H1 (cell line): Measurements from ENCODE around the gene PIAS1. TPM values are rescaled to one million over a fixed set of nuclear protein-coding genes. Genes with fewer than 3 reads are reported as not detected.

Experiments used
- CTCF ChIA-PET: fragments of 300-600 bp; sonication (Branson Sonifier 250); formaldehyde crosslinking; loops from one replicate; lab custom pipeline; 2021; ENCODE audit not compliant: partially characterized antibody; lab: Charles Lee
- POLR2A ChIA-PET: fragments of 300-600 bp; sonication (Branson Sonifier 250); formaldehyde crosslinking; loops from one replicate; lab custom pipeline; 2021; ENCODE audit warnings: inconsistent platforms; ENCODE audit not compliant: partially characterized antibody; lab: Charles Lee
- DNase-seq, 2 experiments: peaks; one replicate each; pipeline versions ENCODE4 v3.0.0 to v3.0.0-alpha.2; 2010 to 2022; ENCODE audit warnings: low spot score in 2 of 2, low read depth in 1 of 2, mixed read lengths in 1 of 2
- FAIRE-seq: peaks from 2 replicates; lab custom pipeline; 2011; peaks lifted over from hg19 to GRCh38; lab: Jason Lieb, UNC
- H2AFZ ChIP-seq: 2 replicates; pipeline ENCODE4 v1.8.1; 2012; ENCODE audit warnings: low read length, inconsistent platforms
- H2AK5ac ChIP-seq: 2 replicates; pipeline ENCODE4 v1.6.1; 2013; ENCODE audit warnings: low read depth, low read length
- H2BK120ac ChIP-seq: replicated peaks from 2 replicates; pipeline ENCODE3; 2013; ENCODE audit warnings: low read depth, low read length, inconsistent platforms
- H2BK12ac ChIP-seq: 2 replicates; pipeline ENCODE4 v1.6.1; 2013; ENCODE audit warnings: low read depth, low read length
- H2BK15ac ChIP-seq: 2 replicates; pipeline ENCODE4 v1.6.1; 2013; ENCODE audit warnings: low read length
- H2BK20ac ChIP-seq: 2 replicates; pipeline ENCODE4 v1.6.1; 2013; ENCODE audit warnings: low read length
- H2BK5ac ChIP-seq: 2 replicates; pipeline ENCODE4 v1.6.1; 2013; ENCODE audit warnings: low read depth, low read length
- H3K14ac ChIP-seq: 2 replicates; pipeline ENCODE4 v1.6.1; 2013; ENCODE audit warnings: inconsistent platforms; ENCODE audit not compliant: insufficient read length
- H3K18ac ChIP-seq: 2 replicates; pipeline ENCODE4 v1.6.1; 2013; ENCODE audit warnings: low read length; ENCODE audit errors: extremely low read depth
- H3K23ac ChIP-seq: 2 replicates; pipeline ENCODE4 v1.6.1; 2013; ENCODE audit warnings: inconsistent platforms; ENCODE audit not compliant: insufficient read length
- H3K23me2 ChIP-seq: 2 replicates; pipeline ENCODE4 v1.6.1; 2013; ENCODE audit warnings: low read depth, low read length
- H3K27ac ChIP-seq: 2 replicates; pipeline ENCODE4 v1.6.1; 2011; ENCODE audit warnings: low read depth, low read length, inconsistent platforms
- H3K27me3 ChIP-seq, 4 experiments: replicated peaks in 1 of 4; 1 replicate in 1 of 4; 2 replicates in 3 of 4; pipeline versions ENCODE4 v1.6.1 to v1.8.1; 2011 to 2013; ENCODE audit warnings: low read length in 3 of 4, mild to moderate bottlenecking in 3 of 4, inconsistent platforms in 2 of 4, mixed read lengths in 2 of 4, moderate library complexity in 1 of 4; ENCODE audit not compliant: control insufficient read depth in 3 of 4, insufficient read depth in 3 of 4; ENCODE audit errors: extremely low read depth in 1 of 4
- H3K36me3 ChIP-seq, 4 experiments: 2 replicates each; pipeline versions ENCODE4 v1.6.1 to v1.8.1; 2011 to 2013; ENCODE audit warnings: mild to moderate bottlenecking in 4 of 4, low read length in 3 of 4, moderate library complexity in 2 of 4, control low read depth in 1 of 4, inconsistent platforms in 1 of 4; ENCODE audit not compliant: insufficient read depth in 4 of 4, control insufficient read depth in 2 of 4
- H3K4ac ChIP-seq: replicated peaks from 2 replicates; pipeline ENCODE3; 2013; ENCODE audit warnings: low read length, low read depth, mixed read lengths, inconsistent platforms; ENCODE audit not compliant: insufficient read length
- H3K4me1 ChIP-seq, 4 experiments: replicated peaks in 1 of 4; 1 replicate in 1 of 4; 2 replicates in 3 of 4; pipeline versions ENCODE4 v1.6.1 to v1.8.1; 2011 to 2013; ENCODE audit warnings: low read length in 3 of 4, inconsistent platforms in 2 of 4, mixed read lengths in 1 of 4; ENCODE audit not compliant: insufficient read depth in 4 of 4, control insufficient read depth in 3 of 4
- H3K4me2 ChIP-seq, 2 experiments: 2 replicates each; pipeline versions ENCODE4 v1.6.1 to v1.8.1; 2011 to 2013; ENCODE audit warnings: low read depth in 2 of 2, low read length in 2 of 2, control low read depth in 1 of 2, inconsistent platforms in 1 of 2, mild to moderate bottlenecking in 1 of 2; ENCODE audit not compliant: insufficient read depth in 1 of 2
- H3K4me3 ChIP-seq, 4 experiments: fragments of 200-600, 300-600 bp in 1 of 4; sonication (generic), shearing (Covaris generic), sonication (Bioruptor Twin) in 1 of 4; 2 replicates each; pipeline versions ENCODE4 v1.5.1 to v1.8.1; 2011 to 2016; ENCODE audit warnings: low read length in 4 of 4, low read depth in 3 of 4, control low read depth in 2 of 4, inconsistent platforms in 2 of 4, mild to moderate bottlenecking in 2 of 4, mixed read lengths in 1 of 4, moderate library complexity in 1 of 4; ENCODE audit not compliant: insufficient read depth in 2 of 4; ENCODE audit errors: extremely low read depth in 1 of 4
- H3K56ac ChIP-seq: replicated peaks from 2 replicates; pipeline ENCODE3; 2013; ENCODE audit warnings: low read depth, mild to moderate bottlenecking, mixed read lengths, low read length, inconsistent platforms; ENCODE audit not compliant: insufficient read length
- H3K79me1 ChIP-seq: 2 replicates; pipeline ENCODE4 v1.6.1; 2013; ENCODE audit warnings: low read depth, low read length, control low read depth
- H3K79me2 ChIP-seq, 2 experiments: 2 replicates each; pipeline versions ENCODE4 v1.6.1 to v1.8.1; 2012 to 2013; ENCODE audit warnings: low read length in 2 of 2, mild to moderate bottlenecking in 2 of 2, inconsistent platforms in 1 of 2; ENCODE audit not compliant: insufficient read depth in 2 of 2, control insufficient read depth in 1 of 2
- H3K9ac ChIP-seq, 4 experiments: replicated peaks in 1 of 4; 1 replicate in 1 of 4; 2 replicates in 3 of 4; pipeline versions ENCODE4 v1.6.1 to v1.8.1; 2011 to 2013; ENCODE audit warnings: low read depth in 3 of 4, low read length in 3 of 4, control low read depth in 2 of 4, mild to moderate bottlenecking in 2 of 4, moderate library complexity in 2 of 4, inconsistent platforms in 1 of 4; ENCODE audit errors: extremely low read depth in 1 of 4
- H3K9me3 ChIP-seq, 2 experiments: 2 replicates each; pipeline versions ENCODE4 v1.6.1 to v1.8.1; 2012 to 2013; ENCODE audit warnings: mild to moderate bottlenecking in 2 of 2, moderate library complexity in 2 of 2, control low read depth in 1 of 2, inconsistent platforms in 1 of 2, low read depth in 1 of 2, low read length in 1 of 2, mixed read lengths in 1 of 2; ENCODE audit not compliant: insufficient read depth in 2 of 2
- H4K20me1 ChIP-seq, 2 experiments: replicated peaks in 1 of 2; 2 replicates each; pipeline versions ENCODE3 to v1.8.1; 2011 to 2013; ENCODE audit warnings: inconsistent platforms in 2 of 2, low read length in 2 of 2, mild to moderate bottlenecking in 1 of 2; ENCODE audit not compliant: insufficient read depth in 2 of 2, control insufficient read depth in 1 of 2
- H4K5ac ChIP-seq: 2 replicates; pipeline ENCODE4 v1.6.1; 2013; ENCODE audit warnings: low read length, low read depth, mixed read lengths, inconsistent platforms; ENCODE audit not compliant: insufficient read length
- H4K8ac ChIP-seq: 2 replicates; pipeline ENCODE4 v1.8.0; 2013; ENCODE audit warnings: mild to moderate bottlenecking, moderate library complexity, low read length, inconsistent platforms; ENCODE audit not compliant: insufficient read depth; ENCODE audit errors: extremely low read depth
- H4K91ac ChIP-seq: replicated peaks from 2 replicates; pipeline ENCODE3; 2013; ENCODE audit warnings: low read length, mixed read lengths, inconsistent platforms; ENCODE audit not compliant: insufficient read length
- ASH2L ChIP-seq: fragments of 200-600, 300-600 bp; sonication (generic); IDR thresholded peaks from one replicate; pipeline ENCODE4 v1.7.1; 2017; ENCODE audit warnings: low read length
- ATF3 ChIP-seq: IDR thresholded peaks from 2 replicates; pipeline ENCODE4 v1.6.1; 2011; ENCODE audit warnings: low read depth, mild to moderate bottlenecking, low read length; ENCODE audit not compliant: insufficient read depth
- CHD1 ChIP-seq: IDR thresholded peaks from 2 replicates; pipeline ENCODE4 v1.6.1; 2012; ENCODE audit warnings: low read depth, low read length, improper control_type of control experiment
- E2F6 ChIP-seq: IDR thresholded peaks from 2 replicates; pipeline ENCODE4 v1.6.1; 2012; ENCODE audit warnings: inconsistent platforms
- GABPA ChIP-seq: IDR thresholded peaks from 2 replicates; pipeline ENCODE4 v1.6.1; 2011; ENCODE audit warnings: mild to moderate bottlenecking, low read length, moderate library complexity, borderline replicate concordance; ENCODE audit not compliant: insufficient read depth
- HDAC6 ChIP-seq: IDR thresholded peaks from one replicate; pipeline ENCODE4 v1.7.1; 2012; ENCODE audit warnings: low read depth, mild to moderate bottlenecking, inconsistent platforms, low read length, moderate library complexity
- KDM1A ChIP-seq: fragments of 200-600, 300-600 bp; sonication (generic); IDR thresholded peaks from 2 replicates; pipeline ENCODE4 v1.7.1; 2016; ENCODE audit warnings: mild to moderate bottlenecking, low read length, borderline replicate concordance
- RAD21 ChIP-seq, 2 experiments: IDR thresholded peaks in 1 of 2; conservative IDR thresholded peaks in 1 of 2; 2 replicates each; pipeline ENCODE4 v1.6.1; 2011; ENCODE audit warnings: low read depth in 2 of 2, low read length in 2 of 2, improper control_type of control experiment in 1 of 2, inconsistent platforms in 1 of 2, mild to moderate bottlenecking in 1 of 2, moderate library complexity in 1 of 2
- SAP30 ChIP-seq: fragments of 300-600 bp; sonication (generic); IDR thresholded peaks from 2 replicates; pipeline ENCODE4 v1.7.1; 2012; ENCODE audit warnings: low read length, moderate library complexity, mild to moderate bottlenecking, inconsistent platforms; ENCODE audit not compliant: insufficient read depth, insufficient replicate concordance
- SIX5 ChIP-seq: IDR thresholded peaks from 2 replicates; pipeline ENCODE4 v1.6.1; 2011; ENCODE audit warnings: mild to moderate bottlenecking, low read depth, low read length
- SRF ChIP-seq: IDR thresholded peaks from 2 replicates; pipeline ENCODE4 v1.6.1; 2011; ENCODE audit warnings: mild to moderate bottlenecking, low read depth, low read length, moderate library complexity
- SUZ12 ChIP-seq: fragments of 200-600 bp; sonication (generic); IDR thresholded peaks from 2 replicates; pipeline ENCODE4 v1.6.1; 2012; ENCODE audit warnings: mild to moderate bottlenecking, inconsistent platforms, low read length, moderate library complexity, mixed read lengths
- WGBS, 2 experiments: shearing (Covaris generic) in 1 of 2; methylation state at CpG; one replicate each; pipeline versions ENCODE4 v1.1.6 to v1.1.7; 2013 to 2015; ENCODE audit warnings: low lambda C conversion rate in 2 of 2, mixed read lengths in 2 of 2, inconsistent platforms in 1 of 2, low coverage in 1 of 2, missing lambda C conversion rate in 1 of 2; ENCODE audit not compliant: insufficient replicate concordance in 2 of 2, insufficient coverage in 1 of 2, insufficient read length in 1 of 2; ENCODE audit errors: extremely low coverage in 1 of 2, missing lambda C conversion rate in 1 of 2; 5-methylcytosine and 5-hydroxymethylcytosine counted together
- polyA plus RNA-seq, 7 experiments: library from polyadenylated mRNA; depleted of rRNA in 3 of 7; stranded (reverse) in 5 of 7; unstranded in 2 of 7; fragments of >200 nt in 5 of 7; fragments of 200-250 nt in 2 of 7; gene quantifications; 1 replicate in 5 of 7; 2 replicates in 1 of 7; 4 replicates in 1 of 7; pipeline versions ENCODE4 v1.2.1 to v1.2.3, GENCODE V29; 2011 to 2013; ENCODE audit warnings: missing spikeins in 2 of 7, mixed read lengths in 2 of 7
- total RNA-seq: library from RNA; stranded (reverse); fragmentation: NEBNext Ultra II Directional; extraction: Animal tissue kit (Norgen Biotek cat#: 25700); gene quantifications from 2 replicates; pipeline ENCODE4 v1.2.1, GENCODE V29; 2021

Gene PIAS1
- total and polyA plus RNA-seq, 2 of the 8 experiments (the other 6 are each of a cell fraction or from before 2014, with no cell fraction given): 30.8 to 34.5 TPM

- Histone ChIP-seq H2AFZ (no peak overlapping the region), H2BK120ac (no peak overlapping the region), H3K14ac (no peak overlapping the region), H4K91ac (no peak overlapping the region), H3K36me3 (peaks cover 0 to 14% (median 10%) of the 10 kb centered on the region in 4 experiments; a peak in 4 of 8 replicates), H3K4me3 (no peak overlapping the region), H2BK15ac (no peak overlapping the region), H3K18ac (no peak overlapping the region), H2BK5ac (no peak overlapping the region), H3K79me2 (no peaks in the 10 kb centered on the region), H3K9me3 (no peaks in the 10 kb centered on the region), H4K20me1 (peaks cover 12 to 18% of the 10 kb centered on the region in 2 experiments), H3K9ac (no peak overlapping the region), H3K56ac (no peak overlapping the region), H3K27me3 (no peaks in the 10 kb centered on the region), H4K8ac (no peak overlapping the region), H3K23ac (no peak overlapping the region), H3K23me2 (no peaks in the 10 kb centered on the region), H3K4me2 (no peak overlapping the region), H2AK5ac (no peak overlapping the region), H3K4ac (no peak overlapping the region), H3K4me1 (peaks cover 0 to 16% (median 11%) of the 10 kb centered on the region in 4 experiments; a peak in 6 of 7 replicates), H4K5ac (no peak overlapping the region), H3K27ac (no peak overlapping the region), H2BK20ac (no peak overlapping the region), H2BK12ac (no peak overlapping the region), H3K79me1 (no peaks in the 10 kb centered on the region; the same call in 1 of the 2 replicates)
- FAIRE-seq (no peak), DNase-seq (no peak)
- CTCF ChIA-PET: interaction anchor here (0.8 to 11.6 kb wide), 6 partner anchors 8 to 356 kb away, joined by 3 to 101 read pairs (median 4); partner anchors contain the start of gene CALML4
- WGBS, 2 experiments: 96% methylated on average over 8 of the region's 8 CpGs; no CpG with 5 or more reads in 1 of the 2 experiments
- POLR2A ChIA-PET: interaction anchor here (2.3 to 4.6 kb wide), 3 partner anchors 9 to 31 kb away, joined by 5 to 20 read pairs (median 19); partner anchors contain the start of gene CALML4
- TF ChIP-seq RAD21 (IDR thresholded peaks at IDR 0.05 in 1 of 2, conservative IDR thresholded peaks at IDR 0.05 in 1 of 2; ENCODE audit: low read depth in 2 of 2, low read length in 2 of 2) (no peak), GABPA (no peak), ATF3 (no peak), HDAC6 (no peak), E2F6 (no peak), SRF (no peak), ASH2L (no peak), SIX5 (no peak), SUZ12 (no peak), SAP30 (no peak), KDM1A (no peak), CHD1 (no peak)
These were observed 143.0 kb downstream of the PIAS1 start for GRCh38 chr15:68197170-68197492.
